Fibroblast of the aortic adventitia (primary cell): ENCODE results near the gene PLEKHH2. TPM values are rescaled to one million over a fixed set of nuclear protein-coding genes. Genes with fewer than 3 reads are reported as not detected.
A peak's percentile ranks its signal among the peaks of the same experiment; 100 is the strongest.
"Not testable (repeated sequence)": the region's sequence is repeated elsewhere in the genome, so short reads cannot be mapped to it uniquely, and the experiment has no call there.

Experiments used
- DNase-seq: peaks from one replicate; pipeline ENCODE4 v3.0.0-alpha.2; 2010; ENCODE audit warnings: low read depth
- H3K4me3 ChIP-seq: 2 replicates; pipeline ENCODE4 v1.5.1; 2011; ENCODE audit warnings: low read depth, mild to moderate bottlenecking, control low read depth, low read length, moderate library complexity
- total RNA-seq: library from RNA; depleted of rRNA; stranded (reverse); fragments of >200 nt; gene quantifications from 2 replicates; pipeline ENCODE4 v1.2.3, GENCODE V29; 2012; ENCODE audit warnings: low replicate concordance
- TF ChIP-seq, protein P1 (sequence below): IDR thresholded peaks from 2 replicates; pipeline ENCODE4 v1.5.1; 2011; ENCODE audit warnings: mild to moderate bottlenecking, low read length, control low read depth, inconsistent platforms; ENCODE audit not compliant: insufficient read depth

The PLEKHH2 gene
- total RNA-seq, 1 donor = 5.4 TPM

DNA sequence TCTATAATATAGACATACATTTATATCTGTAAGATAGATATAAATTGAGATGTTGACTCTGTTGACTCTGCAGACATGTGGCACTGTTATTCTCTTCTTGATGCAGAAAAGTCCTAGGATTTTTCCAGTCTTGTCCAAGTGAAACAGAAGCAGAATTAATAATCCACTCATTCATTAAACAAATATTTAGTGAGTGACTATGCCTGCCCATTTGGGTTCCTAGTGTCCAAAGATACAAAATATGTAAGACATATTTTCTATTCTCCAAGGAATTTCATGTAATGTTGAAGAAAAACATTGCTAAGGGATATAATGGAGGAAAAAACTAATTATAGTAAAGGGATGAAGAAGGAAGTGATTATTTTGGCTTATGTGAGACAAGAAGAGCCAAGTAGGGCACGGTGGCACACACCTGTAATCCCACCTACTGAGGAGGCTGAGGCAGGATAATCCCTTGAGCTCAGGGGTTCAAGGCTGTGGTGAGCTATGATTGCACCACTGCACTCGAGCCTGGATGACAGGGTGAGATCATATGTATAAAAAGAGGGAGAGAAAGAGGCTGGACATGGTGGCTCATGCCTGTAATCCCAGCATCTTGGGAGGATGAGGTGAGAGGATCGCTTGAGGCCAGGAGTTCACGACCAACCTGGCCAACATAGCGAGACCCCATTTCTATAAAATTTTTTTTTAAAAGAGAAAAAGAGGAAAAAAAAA is 19.9 kb upstream of the PLEKHH2 start:
- H3K4me3 ChIP-seq = no peak overlapping the region

DNA sequence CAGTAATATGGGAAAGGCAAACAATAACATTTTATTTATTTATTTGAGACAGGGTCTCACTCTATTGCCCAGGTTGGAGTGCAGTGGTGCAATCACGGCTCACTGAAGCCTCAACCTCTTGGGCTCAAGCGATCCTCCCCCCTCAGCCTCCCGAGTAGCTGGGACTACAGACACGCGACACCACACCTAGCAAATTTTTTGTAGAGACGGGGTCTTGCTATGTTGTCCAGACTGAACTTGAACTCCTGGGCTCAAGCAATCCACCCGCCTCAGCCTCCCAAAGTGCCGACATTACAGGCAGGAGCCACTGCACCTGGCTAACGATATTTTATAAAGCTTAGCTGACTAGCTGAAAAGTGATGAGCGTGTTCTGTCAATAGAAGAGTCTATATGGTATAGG is 17.5 kb upstream of the PLEKHH2 start:
- TF ChIP-seq, protein P1, sequence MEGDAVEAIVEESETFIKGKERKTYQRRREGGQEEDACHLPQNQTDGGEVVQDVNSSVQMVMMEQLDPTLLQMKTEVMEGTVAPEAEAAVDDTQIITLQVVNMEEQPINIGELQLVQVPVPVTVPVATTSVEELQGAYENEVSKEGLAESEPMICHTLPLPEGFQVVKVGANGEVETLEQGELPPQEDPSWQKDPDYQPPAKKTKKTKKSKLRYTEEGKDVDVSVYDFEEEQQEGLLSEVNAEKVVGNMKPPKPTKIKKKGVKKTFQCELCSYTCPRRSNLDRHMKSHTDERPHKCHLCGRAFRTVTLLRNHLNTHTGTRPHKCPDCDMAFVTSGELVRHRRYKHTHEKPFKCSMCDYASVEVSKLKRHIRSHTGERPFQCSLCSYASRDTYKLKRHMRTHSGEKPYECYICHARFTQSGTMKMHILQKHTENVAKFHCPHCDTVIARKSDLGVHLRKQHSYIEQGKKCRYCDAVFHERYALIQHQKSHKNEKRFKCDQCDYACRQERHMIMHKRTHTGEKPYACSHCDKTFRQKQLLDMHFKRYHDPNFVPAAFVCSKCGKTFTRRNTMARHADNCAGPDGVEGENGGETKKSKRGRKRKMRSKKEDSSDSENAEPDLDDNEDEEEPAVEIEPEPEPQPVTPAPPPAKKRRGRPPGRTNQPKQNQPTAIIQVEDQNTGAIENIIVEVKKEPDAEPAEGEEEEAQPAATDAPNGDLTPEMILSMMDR = no peak
- DNase-seq = no peak
- no peak overlapping the region for H3K4me3 ChIP-seq

More for the DNA sequence above, 19.9 kb upstream of the PLEKHH2 start:
- no peak for DNase-seq
- TF ChIP-seq, protein P1 = no peak

DNA sequence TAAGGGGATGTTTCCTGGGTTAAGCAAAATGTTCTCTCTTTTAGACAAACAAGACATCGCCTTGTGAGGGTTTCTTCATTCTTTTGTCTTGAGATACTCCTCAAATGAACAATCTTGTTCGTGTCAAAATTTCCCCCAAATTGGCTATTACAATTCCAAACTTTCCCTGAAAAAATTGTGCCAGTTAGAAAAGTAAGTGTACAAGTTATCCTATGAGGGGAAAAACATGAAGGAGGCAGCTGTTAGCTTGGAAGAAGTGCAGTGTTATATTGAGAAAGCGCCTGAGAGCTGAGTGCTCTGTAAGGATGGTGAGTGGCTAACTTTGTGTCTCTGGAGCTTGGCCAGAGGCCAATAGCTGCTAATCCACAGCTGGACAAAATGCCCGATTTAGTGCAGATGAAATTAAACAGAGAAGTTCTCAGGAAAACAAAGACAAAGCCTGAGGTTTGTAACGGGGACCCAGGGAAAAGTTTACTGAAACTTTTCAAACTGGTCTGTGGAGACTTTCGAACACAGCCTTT is 14.1 kb upstream of the PLEKHH2 start:
- TF ChIP-seq, protein P1 = no peak
- H3K4me3 ChIP-seq = no peak overlapping the region
- DNase-seq = no peak

DNA sequence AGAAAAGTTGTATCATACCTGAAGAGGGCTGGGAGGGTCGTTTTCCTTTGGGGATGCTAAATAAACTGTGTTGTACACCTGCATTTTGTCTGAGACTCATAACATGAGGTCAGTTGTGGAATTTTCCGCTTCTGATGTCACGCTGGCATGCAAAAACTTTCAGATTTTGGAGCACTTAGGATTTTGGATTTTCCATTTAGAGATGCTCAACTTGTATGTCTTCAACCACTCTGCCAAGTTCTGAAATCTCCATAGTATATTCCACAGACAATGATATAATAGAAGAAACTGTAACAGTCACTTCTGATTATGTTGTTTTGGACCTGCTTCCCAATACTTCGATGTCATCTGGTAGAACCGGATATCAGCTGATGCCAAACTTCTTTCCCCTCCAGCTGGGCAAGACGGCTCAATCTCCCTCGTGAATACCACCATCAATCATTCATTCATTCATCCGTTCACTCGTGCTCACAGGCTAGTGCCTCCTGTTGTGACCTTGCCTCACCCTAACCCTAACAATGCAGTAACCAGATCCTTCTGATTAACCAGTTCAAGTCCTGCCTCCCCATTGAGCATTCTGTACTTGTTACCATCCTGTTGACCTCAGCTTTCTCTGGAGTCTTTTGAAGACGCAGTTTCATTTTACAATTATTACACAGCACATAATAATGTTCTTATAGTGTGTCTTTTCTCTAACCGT is 5.3 kb upstream of the PLEKHH2 start:
- H3K4me3 ChIP-seq = no peak overlapping the region
- DNase-seq = no peak
- TF ChIP-seq, protein P1 = no peak

DNA sequence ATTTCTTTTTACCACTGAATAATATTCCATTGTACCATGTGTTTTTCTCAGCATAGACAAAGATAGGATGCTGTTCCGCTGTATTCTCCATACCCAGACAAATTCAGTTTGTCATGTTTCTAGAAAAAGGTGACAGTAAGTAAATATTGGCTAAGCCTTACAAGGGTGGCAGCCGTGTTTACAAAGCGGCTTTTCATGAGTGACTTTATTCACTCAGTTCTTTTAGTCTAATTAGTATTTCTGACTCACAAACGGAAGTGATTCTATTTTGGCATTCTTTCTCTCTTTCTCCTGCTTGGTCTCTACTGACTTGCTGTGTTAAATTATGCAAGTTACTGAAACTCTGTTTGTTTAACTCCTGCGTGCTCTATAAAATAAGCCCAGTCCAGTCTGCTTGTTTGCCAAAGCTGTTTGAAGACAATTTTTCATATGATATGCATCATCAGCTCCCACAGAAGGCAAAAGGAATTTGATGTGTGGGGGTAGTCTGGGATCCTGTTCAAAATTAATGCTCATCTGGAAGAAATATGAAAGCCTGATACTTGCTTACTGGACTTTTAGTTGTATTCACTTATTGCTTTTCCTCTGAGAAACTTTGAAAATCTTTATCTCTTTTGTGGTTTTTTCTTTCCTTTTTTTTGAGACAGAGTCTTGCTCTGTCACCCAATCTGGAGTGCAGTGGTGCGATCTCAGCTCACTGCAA is 2.3 kb upstream of the PLEKHH2 start:
- no peak overlapping the region for H3K4me3 ChIP-seq
- TF ChIP-seq, protein P1 = no peak
- DNase-seq = peak; percentile 82

DNA sequence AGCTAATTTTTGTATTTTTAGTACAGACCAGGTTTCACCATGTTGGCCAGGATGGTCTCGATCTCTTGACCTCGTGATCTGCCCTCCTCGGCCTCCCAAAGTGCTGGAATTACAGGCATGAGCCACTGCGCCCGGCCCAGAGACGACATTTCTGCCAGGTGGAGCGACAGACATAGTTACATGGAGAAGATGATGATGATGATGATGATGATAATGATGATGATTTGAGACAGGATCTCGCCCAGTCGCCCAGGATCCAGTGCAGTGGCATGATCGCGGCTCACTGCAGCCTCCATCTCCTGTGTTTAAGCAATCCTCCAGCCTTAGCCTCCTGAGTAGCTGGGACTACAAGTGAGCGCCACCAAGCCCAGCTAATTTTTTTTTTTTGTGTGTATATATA is 907 bp upstream of the PLEKHH2 start:
- DNase-seq, H3K4me3 ChIP-seq: not testable (repeated sequence)

DNA sequence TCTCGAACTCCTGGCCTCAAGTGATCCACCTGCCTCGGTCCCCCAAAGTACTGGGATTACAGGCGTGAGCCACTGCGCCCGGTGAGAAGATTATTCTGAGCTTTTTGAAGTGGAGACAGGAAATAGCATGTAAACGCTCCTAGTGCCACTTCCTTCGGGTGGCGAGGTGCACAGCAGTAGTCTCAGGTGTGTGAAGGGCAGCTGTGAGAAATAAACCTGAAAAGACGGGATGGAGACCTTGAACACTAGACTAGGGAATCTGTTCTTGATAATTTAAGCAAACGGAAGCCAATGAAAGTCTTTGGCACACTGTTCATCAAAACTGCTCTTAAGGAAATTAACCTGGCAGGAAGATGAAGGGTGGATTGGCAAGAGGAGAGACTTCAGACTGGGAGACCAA is 439 bp upstream of the PLEKHH2 start:
- DNase-seq = no peak
- H3K4me3 ChIP-seq = peak overlapping the region; percentile 67
- TF ChIP-seq, protein P1 = no peak
